DND-41 (cell line): ENCODE results near the gene LMO7.

Source experiments
- EZH2 ChIP-seq: IDR thresholded peaks from 3 replicates; pipeline ENCODE4 v1.6.1; 2012; ENCODE audit warnings: borderline replicate concordance, low read depth, mild to moderate bottlenecking, moderate library complexity, low read length, inconsistent platforms; ENCODE audit not compliant: severe bottlenecking
- TF ChIP-seq, protein P1 (sequence below): IDR thresholded peaks from 2 replicates; pipeline ENCODE4 v1.5.1; 2012; ENCODE audit warnings: borderline replicate concordance, low read length, moderate library complexity, mild to moderate bottlenecking; ENCODE audit not compliant: poor library complexity, severe bottlenecking; ENCODE audit errors: extremely low read depth

DNA sequence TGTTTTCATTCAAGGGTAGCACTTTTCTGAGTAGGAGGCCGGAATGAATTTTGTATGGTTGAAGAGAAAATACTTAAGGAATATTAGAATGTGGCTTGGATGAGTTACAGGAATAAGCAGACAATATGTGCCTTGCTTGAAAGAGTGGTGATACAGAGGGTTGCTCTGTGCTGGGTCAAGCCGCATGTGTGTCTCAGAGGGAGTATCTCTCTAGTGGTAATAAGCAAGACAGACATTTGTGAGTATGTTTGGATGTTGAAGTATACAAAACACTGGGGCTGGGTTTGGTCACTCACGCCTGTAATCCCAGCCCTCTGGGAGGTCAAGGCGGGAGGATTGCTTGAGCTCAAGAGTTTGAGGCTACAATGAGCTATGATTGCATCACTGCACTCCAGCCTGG is 103.9 kb downstream of the LMO7 start:
- TF ChIP-seq, protein P1, sequence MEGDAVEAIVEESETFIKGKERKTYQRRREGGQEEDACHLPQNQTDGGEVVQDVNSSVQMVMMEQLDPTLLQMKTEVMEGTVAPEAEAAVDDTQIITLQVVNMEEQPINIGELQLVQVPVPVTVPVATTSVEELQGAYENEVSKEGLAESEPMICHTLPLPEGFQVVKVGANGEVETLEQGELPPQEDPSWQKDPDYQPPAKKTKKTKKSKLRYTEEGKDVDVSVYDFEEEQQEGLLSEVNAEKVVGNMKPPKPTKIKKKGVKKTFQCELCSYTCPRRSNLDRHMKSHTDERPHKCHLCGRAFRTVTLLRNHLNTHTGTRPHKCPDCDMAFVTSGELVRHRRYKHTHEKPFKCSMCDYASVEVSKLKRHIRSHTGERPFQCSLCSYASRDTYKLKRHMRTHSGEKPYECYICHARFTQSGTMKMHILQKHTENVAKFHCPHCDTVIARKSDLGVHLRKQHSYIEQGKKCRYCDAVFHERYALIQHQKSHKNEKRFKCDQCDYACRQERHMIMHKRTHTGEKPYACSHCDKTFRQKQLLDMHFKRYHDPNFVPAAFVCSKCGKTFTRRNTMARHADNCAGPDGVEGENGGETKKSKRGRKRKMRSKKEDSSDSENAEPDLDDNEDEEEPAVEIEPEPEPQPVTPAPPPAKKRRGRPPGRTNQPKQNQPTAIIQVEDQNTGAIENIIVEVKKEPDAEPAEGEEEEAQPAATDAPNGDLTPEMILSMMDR = no peak
- no peak for TF ChIP-seq EZH2
